Keratinocyte (primary cell): ENCODE measurements around the gene ZNF487. TPM values are rescaled to one million over a fixed set of nuclear protein-coding genes. Genes with fewer than 3 reads are reported as not detected.
A peak's percentile ranks its signal among the peaks of the same experiment; 100 is the strongest.

ENCODE experiments used
- DNase-seq: peaks from one replicate; pipeline ENCODE4 v3.0.0-alpha.2; 2011; ENCODE audit warnings: low read depth, missing footprints, low spot score
- FAIRE-seq: peaks from 2 replicates; lab custom pipeline; 2011; peaks lifted over from hg19 to GRCh38; lab: Jason Lieb, UNC
- H2AFZ ChIP-seq: 2 replicates; pipeline ENCODE4 v1.6.0; 2012; ENCODE audit warnings: low read length, control low read depth, inconsistent platforms; ENCODE audit not compliant: control insufficient read depth
- H3K27ac ChIP-seq: 2 replicates; pipeline ENCODE4 v1.5.1; 2011; ENCODE audit warnings: low read length; ENCODE audit not compliant: control insufficient read depth, insufficient read depth
- H3K27me3 ChIP-seq: 3 replicates; pipeline ENCODE4 v1.6.0; 2011; ENCODE audit warnings: low read length; ENCODE audit not compliant: control insufficient read depth, insufficient read depth; ENCODE audit errors: extremely low read depth
- H3K36me3 ChIP-seq, 2 experiments: 2 replicates in 1 of 2; 3 replicates in 1 of 2; pipeline ENCODE4 v1.5.1; 2011; ENCODE audit warnings: low read length in 2 of 2, mild to moderate bottlenecking in 1 of 2; ENCODE audit not compliant: control insufficient read depth in 2 of 2, insufficient read depth in 2 of 2; ENCODE audit errors: extremely low read depth in 1 of 2
- H3K4me1 ChIP-seq: 3 replicates; pipeline ENCODE4 v1.5.1; 2011; ENCODE audit warnings: low read length; ENCODE audit not compliant: control insufficient read depth, insufficient read depth; ENCODE audit errors: extremely low read depth
- H3K4me2 ChIP-seq: 3 replicates; pipeline ENCODE4 v1.6.0; 2011; ENCODE audit warnings: low read depth, low read length; ENCODE audit not compliant: control insufficient read depth, insufficient read depth; ENCODE audit errors: extremely low read depth
- H3K4me3 ChIP-seq, 3 experiments: fragments of 200-600 bp in 1 of 3; sonication (generic) in 1 of 3; 2 replicates in 2 of 3; 3 replicates in 1 of 3; pipeline ENCODE4 v1.5.1; 2011 to 2016; ENCODE audit warnings: low read length in 3 of 3, mild to moderate bottlenecking in 3 of 3, control low read depth in 2 of 3, inconsistent platforms in 1 of 3, low read depth in 1 of 3, mixed read lengths in 1 of 3, mixed run types in 1 of 3, moderate library complexity in 1 of 3; ENCODE audit not compliant: control insufficient read depth in 2 of 3, insufficient read depth in 2 of 3; ENCODE audit errors: extremely low read depth in 1 of 3
- H3K79me2 ChIP-seq: 2 replicates; pipeline ENCODE4 v1.6.0; 2012; ENCODE audit warnings: low read length; ENCODE audit not compliant: control insufficient read depth, insufficient read depth
- H3K9ac ChIP-seq: 3 replicates; pipeline ENCODE4 v1.6.0; 2011; ENCODE audit warnings: low read length; ENCODE audit not compliant: control insufficient read depth, insufficient read depth; ENCODE audit errors: extremely low read depth
- H3K9me1 ChIP-seq: 3 replicates; pipeline ENCODE4 v1.6.0; 2011; ENCODE audit warnings: low read length; ENCODE audit not compliant: control insufficient read depth, insufficient read depth; ENCODE audit errors: extremely low read depth
- H3K9me3 ChIP-seq: 2 replicates; pipeline ENCODE4 v1.5.1; 2012; ENCODE audit warnings: low read depth, low read length; ENCODE audit not compliant: control insufficient read depth
- H4K20me1 ChIP-seq: 3 replicates; pipeline ENCODE4 v1.6.0; 2011; ENCODE audit warnings: low read length; ENCODE audit not compliant: control insufficient read depth, insufficient read depth; ENCODE audit errors: extremely low read depth
- CTCF ChIP-seq, 3 experiments: IDR thresholded peaks in 1 of 3; conservative IDR thresholded peaks in 1 of 3; optimal IDR thresholded peaks in 1 of 3; 2 replicates in 2 of 3; 3 replicates in 1 of 3; pipeline versions ENCODE3 to v1.5.1; 2011; ENCODE audit warnings: low read length in 3 of 3, mild to moderate bottlenecking in 3 of 3, moderate library complexity in 2 of 3, control low read depth in 1 of 3, inconsistent platforms in 1 of 3; ENCODE audit not compliant: insufficient read depth in 2 of 3; ENCODE audit errors: extremely low read depth in 1 of 3
- EZH2 ChIP-seq: IDR thresholded peaks from one replicate; pipeline ENCODE4 v1.6.1; 2012; ENCODE audit warnings: inconsistent platforms, mild to moderate bottlenecking, low read length, moderate library complexity
- dilution Hi-C: fragments of 300-500 bp; cut with MboI; formaldehyde crosslinking; loops from one replicate; pipeline ENCODE4 v1.7.0; 2020; ENCODE audit warnings: low sequenced_read_pairs; ENCODE audit not compliant: extremely low pct_ligation_motif_present
- polyA plus RNA-seq, 5 experiments: library from polyadenylated mRNA; depleted of rRNA in 3 of 5; stranded (reverse) in 3 of 5; stranded (forward) in 1 of 5; unstranded in 1 of 5; fragments of >200 nt; gene quantifications; 1 replicate in 1 of 5; 2 replicates in 3 of 5; 3 replicates in 1 of 5; pipeline versions ENCODE4 v1.2.1 to v1.2.3, GENCODE V29; 2011 to 2012; ENCODE audit warnings: missing spikeins in 2 of 5, low read depth in 1 of 5, low replicate concordance in 1 of 5

The ZNF487 gene
- polyA plus RNA-seq, 1 donor (not counting 4 experiments of a cell fraction or from before 2014, with no cell fraction given) = 4.1 TPM

GRCh38 chr10:43408331-43408709, 28.6 kb upstream of the ZNF487 start:
- Histone ChIP-seq H3K9me3 (no peaks in the 10 kb centered on the region), H2AFZ (no peak overlapping the region), H3K9ac (peak overlapping the region; percentile 93), H3K27me3 (no peaks in the 10 kb centered on the region), H3K4me3 (peak overlapping the region; percentile 77 to 89 (median 83)), H3K79me2 (peaks cover 53% of the 10 kb centered on the region), H3K27ac (peak overlapping the region; percentile 97), H4K20me1 (peaks cover 20% of the 10 kb centered on the region), H3K36me3 (peaks cover 0 to 6% of the 10 kb centered on the region in 2 experiments), H3K9me1 (no peaks in the 10 kb centered on the region), H3K4me1 (peaks cover 29% of the 10 kb centered on the region), H3K4me2 (peak overlapping the region; percentile 99)
- FAIRE-seq = no peak
- no peak for DNase-seq
- dilution Hi-C loops = no loop called here
- TF ChIP-seq CTCF (optimal IDR thresholded peaks at IDR 0.05 in 1 of 3, IDR thresholded peaks at IDR 0.05 in 1 of 3, conservative IDR thresholded peaks at IDR 0.05 in 1 of 3; ENCODE audit: extremely low read depth in 1 of 3, insufficient read depth in 2 of 3, low read length in 3 of 3) = no peak
- TF ChIP-seq EZH2 = no peak

GRCh38 chr10:43408710-43409384, 28.1 kb upstream of the ZNF487 start, which contains the start of gene HNRNPF:
Gene HNRNPF (minus strand): TSS chr10:43409186. CDS start chr10:43387884, 21,302 bp downstream.
- peak within 1 kb of the TSS; percentile 97 for H3K27ac ChIP-seq
- H3K27me3 ChIP-seq = no peaks in the 10 kb centered on the region
- no peaks in the 10 kb centered on the region for H3K9me3 ChIP-seq
- H3K79me2 ChIP-seq = peaks cover 48% of the 10 kb centered on the region
- peak within 1 kb of the TSS; percentile 93 for H3K9ac ChIP-seq
- H3K4me2 ChIP-seq = peak within 1 kb of the TSS; percentile 99
- dilution Hi-C loops = no loop called here
- peak within 1 kb of the TSS; percentile 77 to 89 (median 83) for H3K4me3 ChIP-seq
- peaks cover 0 to 1% of the 10 kb centered on the region in 2 experiments for H3K36me3 ChIP-seq
- H3K9me1 ChIP-seq = no peaks in the 10 kb centered on the region
- peaks cover 23% of the 10 kb centered on the region for H3K4me1 ChIP-seq
- TF ChIP-seq EZH2 (no peak), CTCF (optimal IDR thresholded peaks at IDR 0.05 in 1 of 3, IDR thresholded peaks at IDR 0.05 in 1 of 3, conservative IDR thresholded peaks at IDR 0.05 in 1 of 3; ENCODE audit: extremely low read depth in 1 of 3, insufficient read depth in 2 of 3, low read length in 3 of 3) (no peak)
- DNase-seq (peak; percentile 71), FAIRE-seq (no peak)
- peak within 1 kb of the TSS; percentile 87 for H2AFZ ChIP-seq
- H4K20me1 ChIP-seq = peaks cover 15% of the 10 kb centered on the region
